ENCODE results near the gene SDK1. TPM values are rescaled to one million over a fixed set of nuclear protein-coding genes. Genes with fewer than 3 reads are reported as not detected.

Gene SDK1
- total and polyA plus RNA-seq, 8 donors: 1.6 to 11.2 (median 6.6) TPM

GRCh38 chr7:3757059-3757458, 456.0 kb downstream of the SDK1 start:
- intact Hi-C loops (cut with DNase I; ENCODE audit: low total_unique reads): no loop called here
- Histone ChIP-seq H3K4me3 (no peak overlapping the region), H3K27me3 (no peaks in the 10 kb centered on the region), H3K27ac (peak overlapping the region in 1 of 5 donors; percentile 7), H3K4me1 (peaks cover 0 to 21% (median 10%) of the 10 kb centered on the region in 4 donors), H3K36me3 (no peaks in the 10 kb centered on the region), H3K9me3 (no peaks in the 10 kb centered on the region)
- TF ChIP-seq POLR2A (IDR thresholded peaks at IDR 0.05) (no peak), POLR2AphosphoS5 (IDR thresholded peaks at IDR 0.05) (no peak), EP300 (IDR thresholded peaks at IDR 0.05) (no peak)
- TF ChIP-seq, protein P1, sequence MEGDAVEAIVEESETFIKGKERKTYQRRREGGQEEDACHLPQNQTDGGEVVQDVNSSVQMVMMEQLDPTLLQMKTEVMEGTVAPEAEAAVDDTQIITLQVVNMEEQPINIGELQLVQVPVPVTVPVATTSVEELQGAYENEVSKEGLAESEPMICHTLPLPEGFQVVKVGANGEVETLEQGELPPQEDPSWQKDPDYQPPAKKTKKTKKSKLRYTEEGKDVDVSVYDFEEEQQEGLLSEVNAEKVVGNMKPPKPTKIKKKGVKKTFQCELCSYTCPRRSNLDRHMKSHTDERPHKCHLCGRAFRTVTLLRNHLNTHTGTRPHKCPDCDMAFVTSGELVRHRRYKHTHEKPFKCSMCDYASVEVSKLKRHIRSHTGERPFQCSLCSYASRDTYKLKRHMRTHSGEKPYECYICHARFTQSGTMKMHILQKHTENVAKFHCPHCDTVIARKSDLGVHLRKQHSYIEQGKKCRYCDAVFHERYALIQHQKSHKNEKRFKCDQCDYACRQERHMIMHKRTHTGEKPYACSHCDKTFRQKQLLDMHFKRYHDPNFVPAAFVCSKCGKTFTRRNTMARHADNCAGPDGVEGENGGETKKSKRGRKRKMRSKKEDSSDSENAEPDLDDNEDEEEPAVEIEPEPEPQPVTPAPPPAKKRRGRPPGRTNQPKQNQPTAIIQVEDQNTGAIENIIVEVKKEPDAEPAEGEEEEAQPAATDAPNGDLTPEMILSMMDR (IDR thresholded peaks at IDR 0.05): no peak
- WGBS, 5 donors: 82 to 92% (median 87%) methylated on average over 3 of the region's 3 CpGs
- no peak for DNase-seq

- TF ChIP-seq EP300 (IDR thresholded peaks at IDR 0.05): no peak
- TF ChIP-seq POLR2A (IDR thresholded peaks at IDR 0.05): no peak
- TF ChIP-seq, protein P1 (IDR thresholded peaks at IDR 0.05): no peak
- no peak for TF ChIP-seq POLR2AphosphoS5 (IDR thresholded peaks at IDR 0.05)
- 67 to 78% (median 77%) methylated on average over 5 of the region's 5 CpGs for WGBS, 5 donors
- Histone ChIP-seq H3K36me3 (no peaks in the 10 kb centered on the region), H3K4me1 (peaks cover 0 to 17% (median 9%) of the 10 kb centered on the region in 4 donors), H3K27ac (no peak overlapping the region), H3K27me3 (no peaks in the 10 kb centered on the region), H3K4me3 (no peak overlapping the region), H3K9me3 (no peaks in the 10 kb centered on the region)
- intact Hi-C loops (cut with DNase I; ENCODE audit: low total_unique reads): no loop called here
- DNase-seq: peak in 1 of 2 donors; percentile 12
These were observed 459.6 kb downstream of the SDK1 start for GRCh38 chr7:3760651-3761050.

DNA sequence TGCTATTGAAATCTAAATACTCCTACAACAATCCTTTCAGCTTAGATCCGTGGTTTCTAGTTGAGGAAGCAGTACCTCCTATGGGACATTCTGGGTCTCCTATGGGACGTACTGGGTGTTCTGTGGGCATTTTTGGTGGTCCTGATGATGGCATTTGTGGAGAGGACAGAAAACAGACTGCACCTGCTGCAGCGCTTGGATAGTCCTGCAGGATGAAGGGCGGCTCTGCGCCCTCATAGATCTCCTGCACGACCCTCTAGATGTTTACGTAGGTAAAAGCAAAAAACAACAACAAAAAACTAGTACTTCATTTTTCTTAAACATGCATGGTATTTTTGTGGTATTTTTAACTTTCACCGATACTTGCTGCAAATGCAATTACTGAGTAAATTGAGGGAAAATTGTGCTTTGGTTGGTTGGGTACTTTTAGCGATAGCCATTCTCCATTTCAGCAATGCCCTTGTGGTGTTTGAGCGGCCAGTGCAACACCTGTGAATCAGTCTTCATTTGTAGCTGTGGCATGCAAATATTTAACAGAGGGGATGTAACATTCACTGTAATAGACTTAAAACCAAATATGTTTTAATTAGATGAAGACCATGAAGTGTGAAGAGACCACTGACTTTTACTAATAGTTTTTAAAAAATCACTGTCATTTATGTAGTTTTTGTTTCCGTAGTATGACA, 461.2 kb downstream of the SDK1 start:
- Histone ChIP-seq H3K36me3 (no peaks in the 10 kb centered on the region), H3K4me3 (no peak overlapping the region), H3K9me3 (no peaks in the 10 kb centered on the region), H3K27me3 (no peaks in the 10 kb centered on the region), H3K27ac (no peak overlapping the region), H3K4me1 (peaks cover 0 to 17% (median 9%) of the 10 kb centered on the region in 4 donors)
- WGBS, 5 donors: 64 to 73% (median 68%) methylated on average over 11 of the region's 11 CpGs
- TF ChIP-seq, protein P1 (IDR thresholded peaks at IDR 0.05): no peak
- TF ChIP-seq POLR2A (IDR thresholded peaks at IDR 0.05) (no peak), EP300 (IDR thresholded peaks at IDR 0.05) (no peak), POLR2AphosphoS5 (IDR thresholded peaks at IDR 0.05) (no peak)
- no peak for DNase-seq
- intact Hi-C loops (cut with DNase I; ENCODE audit: low total_unique reads): no loop called here

- TF ChIP-seq POLR2A (IDR thresholded peaks at IDR 0.05) (no peak), EP300 (IDR thresholded peaks at IDR 0.05) (no peak), POLR2AphosphoS5 (IDR thresholded peaks at IDR 0.05) (no peak)
- TF ChIP-seq, protein P1 (IDR thresholded peaks at IDR 0.05): no peak
- no peaks in the 10 kb centered on the region for H3K27me3 ChIP-seq
- H3K4me3 ChIP-seq: no peak overlapping the region
- H3K4me1 ChIP-seq: no peaks in the 10 kb centered on the region
- H3K9me3 ChIP-seq: no peaks in the 10 kb centered on the region
- no peak overlapping the region for H3K27ac ChIP-seq
- WGBS, 5 donors: 81 to 88% (median 87%) methylated on average over 9 of the region's 9 CpGs
- DNase-seq: no peak
- H3K36me3 ChIP-seq: no peaks in the 10 kb centered on the region
- intact Hi-C loops (cut with DNase I; ENCODE audit: low total_unique reads): no loop called here
These were observed 467.1 kb downstream of the SDK1 start for GRCh38 chr7:3767917-3768777.
